Measurements from ENCODE around the gene CCRL2.
"Not testable (repeated sequence)": the region's sequence is repeated elsewhere in the genome, so short reads cannot be mapped to it uniquely, and the experiment has no call there.

Gene CCRL2

GRCh38 chr3:46427916-46428833 is 21.1 kb downstream of the CCRL2 start:
- no peak for DNase-seq (ENCODE audit: low read depth in 2 of 2)

- DNase-seq (ENCODE audit: low read depth in 2 of 2): no peak
Observed at GRCh38 chr3:46429250-46429649, 22.2 kb downstream of the CCRL2 start.

- DNase-seq (ENCODE audit: low read depth in 2 of 2): no peak
Observed at GRCh38 chr3:46429671-46430070, 22.6 kb downstream of the CCRL2 start.

- not testable (repeated sequence) for DNase-seq (ENCODE audit: low read depth in 2 of 2)
Observed at GRCh38 chr3:46430879-46431278, 23.8 kb downstream of the CCRL2 start.

- DNase-seq (ENCODE audit: low read depth in 2 of 2): not testable (repeated sequence)
Observed at GRCh38 chr3:46431905-46432304, 24.8 kb downstream of the CCRL2 start.

GRCh38 chr3:46433118-46433517 is 26.1 kb downstream of the CCRL2 start:
- DNase-seq (ENCODE audit: low read depth in 2 of 2): not testable (repeated sequence)

GRCh38 chr3:46433841-46434240 is 26.8 kb downstream of the CCRL2 start:
- no peak for DNase-seq (ENCODE audit: low read depth in 2 of 2)

GRCh38 chr3:46435081-46435726 is 28.1 kb downstream of the CCRL2 start:
- DNase-seq (ENCODE audit: low read depth in 2 of 2): no peak

GRCh38 chr3:46438831-46439230 is 31.8 kb downstream of the CCRL2 start:
- no peak for DNase-seq (ENCODE audit: low read depth in 2 of 2)

GRCh38 chr3:46440531-46441294 is 33.7 kb downstream of the CCRL2 start:
- no peak for DNase-seq (ENCODE audit: low read depth in 2 of 2)

- peak in 1 of 2 donors; percentile 12 for DNase-seq (ENCODE audit: low read depth in 2 of 2)
Observed at GRCh38 chr3:46442576-46443530, 35.8 kb downstream of the CCRL2 start.

- DNase-seq (ENCODE audit: low read depth in 2 of 2): no peak
Observed at GRCh38 chr3:46447228-46447985, 40.3 kb downstream of the CCRL2 start.

- no peak for DNase-seq (ENCODE audit: low read depth in 2 of 2)
Observed at GRCh38 chr3:46448721-46449120, 41.7 kb downstream of the CCRL2 start.

- no peak for DNase-seq (ENCODE audit: low read depth in 2 of 2)
Observed at GRCh38 chr3:46449755-46450552, 42.9 kb downstream of the CCRL2 start.

- DNase-seq (ENCODE audit: low read depth in 2 of 2): no peak
Observed at GRCh38 chr3:46453526-46454208, 46.6 kb downstream of the CCRL2 start.

GRCh38 chr3:46454209-46454595 is 47.1 kb downstream of the CCRL2 start:
- DNase-seq (ENCODE audit: low read depth in 2 of 2): no peak

GRCh38 chr3:46454606-46455005 is 47.5 kb downstream of the CCRL2 start:
- DNase-seq (ENCODE audit: low read depth in 2 of 2): no peak

- no peak for DNase-seq (ENCODE audit: low read depth in 2 of 2)
Observed at GRCh38 chr3:46455231-46456115, 48.4 kb downstream of the CCRL2 start.

All from stimulated activated CD8-positive, alpha-beta memory T cell treated with anti-CD3 and anti-CD28 coated beads, Interleukin-2, amount 100 ng/mL, for 48 hours (primary cell).